Effector CD8-positive, alpha-beta T cell (primary cell): ENCODE measurements around the gene PDAP1.
"Not testable (repeated sequence)": the region's sequence is repeated elsewhere in the genome, so short reads cannot be mapped to it uniquely, and the experiment has no call there.

ENCODE experiments used
- DNase-seq: peaks from one replicate; lab custom pipeline; 2025; lab: John Stamatoyannopoulos, UW

The PDAP1 gene

DNA sequence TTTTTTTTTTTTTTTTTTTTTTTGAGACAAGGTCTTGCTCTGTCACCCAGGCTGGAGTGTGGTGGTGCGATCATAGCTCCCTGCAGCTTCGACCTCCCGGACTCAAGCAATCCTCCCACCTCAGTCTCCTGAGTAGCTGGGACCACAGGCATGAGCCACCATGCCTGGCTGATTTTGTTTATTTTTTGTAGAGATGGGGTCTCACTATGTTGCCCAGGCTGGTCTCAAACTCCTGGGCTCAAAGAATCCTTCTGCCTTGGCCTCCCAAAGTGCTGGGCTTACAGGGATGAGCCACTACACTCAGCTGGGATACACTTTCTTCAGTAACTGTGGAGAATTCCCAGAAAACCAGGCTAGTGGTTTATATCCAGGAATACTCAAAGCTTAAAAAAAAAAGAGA, 57.8 kb downstream of the PDAP1 start:
- not testable (repeated sequence) for DNase-seq
